SK-N-SH (cell line): ENCODE results near the gene CYP4B1. TPM values are rescaled to one million over a fixed set of nuclear protein-coding genes. Genes with fewer than 3 reads are reported as not detected.

ENCODE experiments used
- CTCF ChIA-PET: fragments of 300-600, 350-600 bp; formaldehyde crosslinking; extraction: SDS; loops from one replicate; lab custom pipeline; 2021; lab: Yijun Ruan, JAX
- POLR2A ChIA-PET: fragments of 350-600 bp; sonication (Branson Sonifier 250); formaldehyde crosslinking; extraction: SDS; loops from one replicate; lab custom pipeline; 2020; ENCODE audit warnings: antibody characterized with exemption, inconsistent platforms; lab: Yijun Ruan, JAX
- DNase-seq: peaks from one replicate; pipeline ENCODE4 v3.0.0; 2012
- H2AFZ ChIP-seq: fragments of 200-600 bp; sonication (generic); 2 replicates; pipeline ENCODE4 v1.8.1; 2016; ENCODE audit warnings: antibody characterized with exemption, mild to moderate bottlenecking, low read depth
- H3F3A ChIP-seq: fragments of 200-600 bp; sonication (generic); replicated peaks from 2 replicates; pipeline ENCODE3; 2016; ENCODE audit warnings: antibody characterized with exemption, mild to moderate bottlenecking; ENCODE audit not compliant: insufficient read depth
- H3K27ac ChIP-seq, 2 experiments: fragments of 200-500 bp in 1 of 2; fragments of 200-600 bp in 1 of 2; sonication (Bioruptor generic) in 1 of 2; sonication (generic), shearing (Covaris generic) in 1 of 2; 2 replicates each; pipeline versions ENCODE4 v1.5.1 to v1.6.1; 2014 to 2016; ENCODE audit warnings: low read depth in 2 of 2, inconsistent platforms in 1 of 2, low read length in 1 of 2, mild to moderate bottlenecking in 1 of 2, mixed read lengths in 1 of 2
- H3K27me3 ChIP-seq: fragments of 200-600 bp; sonication (generic), shearing (Covaris generic); 2 replicates; pipeline ENCODE4 v1.6.1; 2016; ENCODE audit warnings: mixed run types; ENCODE audit not compliant: insufficient read depth
- H3K36me3 ChIP-seq, 2 experiments: fragments of 200-500 bp in 1 of 2; fragments of 200-600 bp in 1 of 2; sonication (Bioruptor generic) in 1 of 2; sonication (generic) in 1 of 2; replicated peaks in 1 of 2; 2 replicates each; pipeline versions ENCODE3 to v1.5.1; 2014 to 2016; ENCODE audit warnings: low read length in 1 of 2, mild to moderate bottlenecking in 1 of 2; ENCODE audit not compliant: insufficient read depth in 2 of 2, control insufficient read depth in 1 of 2
- H3K4me1 ChIP-seq, 2 experiments: fragments of 200-500 bp in 1 of 2; fragments of 200-600 bp in 1 of 2; sonication (Bioruptor generic) in 1 of 2; sonication (generic), shearing (Covaris generic) in 1 of 2; 2 replicates each; pipeline versions ENCODE4 v1.5.1 to v1.6.1; 2014 to 2016; ENCODE audit warnings: low read depth in 1 of 2, low read length in 1 of 2, mixed run types in 1 of 2; ENCODE audit not compliant: insufficient read depth in 2 of 2, control insufficient read depth in 1 of 2
- H3K4me2 ChIP-seq: fragments of 200-600 bp; sonication (generic), shearing (Covaris generic); 2 replicates; pipeline ENCODE4 v1.6.1; 2017; ENCODE audit warnings: mixed run types
- H3K4me3 ChIP-seq, 2 experiments: fragments of 200-500 bp in 1 of 2; fragments of 200-600 bp in 1 of 2; sonication (Bioruptor generic) in 1 of 2; sonication (generic), shearing (Covaris generic) in 1 of 2; 2 replicates each; pipeline versions ENCODE4 v1.5.1 to v1.8.1; 2014 to 2016; ENCODE audit warnings: low read depth in 2 of 2, inconsistent platforms in 1 of 2, low read length in 1 of 2, mild to moderate bottlenecking in 1 of 2, mixed read lengths in 1 of 2, moderate library complexity in 1 of 2
- H3K79me2 ChIP-seq: fragments of 200-600 bp; sonication (generic); 2 replicates; pipeline ENCODE4 v1.8.1; 2017; ENCODE audit warnings: mild to moderate bottlenecking; ENCODE audit not compliant: insufficient read depth
- H3K9ac ChIP-seq: fragments of 200-600 bp; sonication (generic); 2 replicates; pipeline ENCODE4 v1.6.1; 2017; ENCODE audit warnings: mixed run types
- H3K9me2 ChIP-seq: fragments of 200-600 bp; sonication (generic); 2 replicates; pipeline ENCODE4 v1.6.1; 2017; ENCODE audit warnings: mixed run types
- H3K9me3 ChIP-seq: fragments of 200-600 bp; sonication (generic); 2 replicates; pipeline ENCODE4 v1.6.1; 2017; ENCODE audit warnings: mixed run types, mild to moderate bottlenecking, moderate library complexity
- H4K20me1 ChIP-seq: fragments of 200-600 bp; sonication (generic); 2 replicates; pipeline ENCODE4 v1.6.1; 2017; ENCODE audit warnings: mild to moderate bottlenecking, mixed run types; ENCODE audit not compliant: insufficient read depth
- CHD2 ChIP-seq: fragments of 150-350 bp; IDR thresholded peaks from 2 replicates; pipeline ENCODE4 v1.6.1; 2018; ENCODE audit warnings: low read length; ENCODE audit not compliant: partially characterized antibody
- CTCF ChIP-seq: fragments of 200-600 bp; sonication (generic); IDR thresholded peaks from 2 replicates; pipeline ENCODE4 v1.6.1; 2017; ENCODE audit warnings: antibody characterized with exemption, mild to moderate bottlenecking, moderate library complexity
- FOSL2 ChIP-seq: IDR thresholded peaks from 2 replicates; pipeline ENCODE4 v1.4.0; 2012; ENCODE audit warnings: low read depth, mild to moderate bottlenecking, moderate library complexity, borderline replicate concordance
- FOXJ3 ChIP-seq: sonication (generic); formaldehyde crosslinking; IDR thresholded peaks from 2 replicates; pipeline ENCODE4 v1.5.1; 2020; ENCODE audit warnings: mild to moderate bottlenecking, missing genetic modification reagents
- FOXM1 ChIP-seq: IDR thresholded peaks from 2 replicates; pipeline ENCODE4 v1.4.0; 2012; ENCODE audit warnings: low read depth, mild to moderate bottlenecking
- GABPA ChIP-seq: IDR thresholded peaks from 2 replicates; pipeline ENCODE4 v1.4.0; 2012; ENCODE audit warnings: low read depth, mild to moderate bottlenecking
- GATA2 ChIP-seq: sonication (generic); formaldehyde crosslinking; IDR thresholded peaks from 2 replicates; pipeline ENCODE4 v1.5.0; 2020; ENCODE audit warnings: mild to moderate bottlenecking, missing genetic modification reagents
- IRF3 ChIP-seq: fragments of 150-350 bp; IDR thresholded peaks from 2 replicates; pipeline ENCODE4 v1.6.1; 2016; ENCODE audit warnings: mild to moderate bottlenecking, low read depth, low read length
- MAX ChIP-seq: IDR thresholded peaks from 2 replicates; pipeline ENCODE4 v1.4.0; 2012; ENCODE audit warnings: low read depth
- MEF2A ChIP-seq: IDR thresholded peaks from 2 replicates; pipeline ENCODE4 v1.4.0; 2012; ENCODE audit warnings: low read depth, borderline replicate concordance
- MXI1 ChIP-seq: IDR thresholded peaks from 2 replicates; pipeline ENCODE4 v1.6.1; 2012; ENCODE audit warnings: mild to moderate bottlenecking, low read depth, low read length, improper control_type of control experiment
- POLR2AphosphoS5 ChIP-seq: IDR thresholded peaks from 2 replicates; pipeline ENCODE4 v1.6.1; 2012; ENCODE audit warnings: low read depth, low read length
- RAD21 ChIP-seq: IDR thresholded peaks from 2 replicates; pipeline ENCODE4 v1.6.1; 2012; ENCODE audit warnings: mild to moderate bottlenecking, low read length
- RCOR1 ChIP-seq: fragments of 150-350 bp; IDR thresholded peaks from 2 replicates; pipeline ENCODE4 v1.6.1; 2017; ENCODE audit warnings: antibody characterized with exemption, low read length
- RXRA ChIP-seq: IDR thresholded peaks from 2 replicates; pipeline ENCODE4 v1.4.0; 2012; ENCODE audit warnings: low read depth, mild to moderate bottlenecking, borderline replicate concordance
- SIN3A ChIP-seq: IDR thresholded peaks from 2 replicates; pipeline ENCODE4 v1.6.1; 2012; ENCODE audit warnings: low read depth, mild to moderate bottlenecking, low read length, moderate library complexity, borderline replicate concordance
- TAF1 ChIP-seq: IDR thresholded peaks from 2 replicates; pipeline ENCODE4 v1.6.1; 2012; ENCODE audit warnings: low read depth, mild to moderate bottlenecking, low read length, moderate library complexity, borderline replicate concordance
- TCF12 ChIP-seq: IDR thresholded peaks from 2 replicates; pipeline ENCODE4 v1.4.0; 2012
- TEAD4 ChIP-seq: IDR thresholded peaks from 2 replicates; pipeline ENCODE4 v1.4.0; 2012; ENCODE audit warnings: mild to moderate bottlenecking, borderline replicate concordance; ENCODE audit not compliant: insufficient read depth
- USF1 ChIP-seq: IDR thresholded peaks from 2 replicates; pipeline ENCODE4 v1.4.0; 2012; ENCODE audit warnings: low read depth, borderline replicate concordance
- USF2 ChIP-seq: fragments of 150-350 bp; IDR thresholded peaks from 2 replicates; pipeline ENCODE4 v1.6.1; 2017; ENCODE audit warnings: antibody characterized with exemption, low read length, low read depth, borderline replicate concordance
- YY1 ChIP-seq: IDR thresholded peaks from 2 replicates; pipeline ENCODE4 v1.4.0; 2012; ENCODE audit warnings: low read depth, mild to moderate bottlenecking
- ZBTB33 ChIP-seq: IDR thresholded peaks from 2 replicates; pipeline ENCODE4 v1.4.0; 2012; ENCODE audit warnings: low read depth, borderline replicate concordance
- WGBS: methylation state at CpG from one replicate; pipeline ENCODE4 v1.1.6; 2017; ENCODE audit warnings: low lambda C conversion rate; 5-methylcytosine and 5-hydroxymethylcytosine counted together
- polyA plus RNA-seq, 3 experiments: library from polyadenylated mRNA; depleted of rRNA; stranded (reverse); fragments of >200 nt; gene quantifications; 2 replicates each; pipeline ENCODE4 v1.2.3, GENCODE V29; 2012

Gene CYP4B1
- polyA plus RNA-seq, 1 of the 3 experiments (the other 2 are of a cell fraction): not detected

- Histone ChIP-seq H2AFZ (no peak overlapping the region), H3K27me3 (no peaks in the 10 kb centered on the region), H3F3A (no peaks in the 10 kb centered on the region)
- no peak for TF ChIP-seq RXRA
- TF ChIP-seq MAX: no peak
- TF ChIP-seq TAF1: no peak
- no peak for TF ChIP-seq SIN3A
- TF ChIP-seq MEF2A: no peak
- no peak for TF ChIP-seq FOSL2
- no peak for TF ChIP-seq MXI1
- no peak for TF ChIP-seq FOXJ3 (CRISPR knock-in tag)
- TF ChIP-seq IRF3: no peak
- TF ChIP-seq GATA2 (CRISPR knock-in tag): no peak
- no peak for TF ChIP-seq CHD2
- TF ChIP-seq, all 33 proteins: peak for 0
- Histone ChIP-seq H4K20me1 (no peaks in the 10 kb centered on the region), H3K4me1 (no peaks in the 10 kb centered on the region), H3K9ac (no peak overlapping the region), H3K4me2 (no peak overlapping the region), H3K79me2 (no peaks in the 10 kb centered on the region), H3K36me3 (no peaks in the 10 kb centered on the region), H3K9me2 (no peaks in the 10 kb centered on the region), H3K4me3 (no peak overlapping the region), H3K27ac (no peak overlapping the region), H3K9me3 (no peaks in the 10 kb centered on the region)
- WGBS: 0% methylated on average over 1 of the region's 1 CpG
- DNase-seq: no peak
- ChIA-PET POLR2A (no interaction called here), CTCF (no interaction called here)
Measured at GRCh38 chr1:46819335-46819734, 20.5 kb downstream of the CYP4B1 start.

- Histone ChIP-seq H3K4me2 (no peak overlapping the region), H3K4me3 (no peak overlapping the region), H3K27me3 (no peaks in the 10 kb centered on the region), H3K9me2 (no peaks in the 10 kb centered on the region), H3K36me3 (no peaks in the 10 kb centered on the region), H3K9me3 (no peaks in the 10 kb centered on the region), H3K79me2 (no peaks in the 10 kb centered on the region), H2AFZ (no peak overlapping the region), H3K4me1 (no peaks in the 10 kb centered on the region), H3K27ac (no peak overlapping the region), H3K9ac (no peak overlapping the region), H4K20me1 (no peaks in the 10 kb centered on the region), H3F3A (no peaks in the 10 kb centered on the region)
- POLR2A ChIA-PET: no interaction called here
- DNase-seq: no peak
- CTCF ChIA-PET: no interaction called here
- 0% methylated on average over 3 of the region's 4 CpGs for WGBS
- TF ChIP-seq USF2: no peak
- TF ChIP-seq USF1: no peak
- no peak for TF ChIP-seq TEAD4
- no peak for TF ChIP-seq RCOR1
- TF ChIP-seq TCF12: no peak
- TF ChIP-seq CTCF: no peak
- TF ChIP-seq YY1: no peak
- no peak for TF ChIP-seq ZBTB33
- TF ChIP-seq MXI1: no peak
- TF ChIP-seq FOSL2: no peak
- TF ChIP-seq RXRA: no peak
- TF ChIP-seq POLR2AphosphoS5: no peak
- no peak for TF ChIP-seq GABPA
- no peak for TF ChIP-seq FOXM1
- no peak for TF ChIP-seq RAD21
Measured at GRCh38 chr1:46820076-46820475, 21.2 kb downstream of the CYP4B1 start.
